Measurements from ENCODE around the gene HPCAL1.

HPCAL1 gene

DNA sequence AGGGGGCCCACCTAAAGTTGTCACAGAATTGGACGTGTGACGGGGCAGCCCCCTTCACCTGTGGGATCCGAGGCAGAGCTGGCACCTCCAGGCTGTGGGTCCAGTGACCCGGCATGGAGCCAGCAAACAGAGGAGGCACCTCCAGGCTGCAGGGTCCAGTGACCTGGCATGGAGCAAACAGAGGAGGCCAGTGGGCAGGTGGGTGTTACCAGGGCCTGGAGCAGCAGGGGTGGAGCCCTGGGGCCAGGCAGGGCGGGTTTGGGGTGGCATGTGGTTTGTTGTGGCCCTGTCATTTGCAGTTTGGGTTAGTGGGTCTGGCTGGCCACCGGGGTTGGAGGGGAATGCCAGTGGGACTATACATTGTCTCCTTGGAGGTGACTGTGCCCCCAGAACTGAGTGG, 68.2 kb downstream of the HPCAL1 start:
- DNase-seq (ENCODE audit: low read depth), result no peak

DNA sequence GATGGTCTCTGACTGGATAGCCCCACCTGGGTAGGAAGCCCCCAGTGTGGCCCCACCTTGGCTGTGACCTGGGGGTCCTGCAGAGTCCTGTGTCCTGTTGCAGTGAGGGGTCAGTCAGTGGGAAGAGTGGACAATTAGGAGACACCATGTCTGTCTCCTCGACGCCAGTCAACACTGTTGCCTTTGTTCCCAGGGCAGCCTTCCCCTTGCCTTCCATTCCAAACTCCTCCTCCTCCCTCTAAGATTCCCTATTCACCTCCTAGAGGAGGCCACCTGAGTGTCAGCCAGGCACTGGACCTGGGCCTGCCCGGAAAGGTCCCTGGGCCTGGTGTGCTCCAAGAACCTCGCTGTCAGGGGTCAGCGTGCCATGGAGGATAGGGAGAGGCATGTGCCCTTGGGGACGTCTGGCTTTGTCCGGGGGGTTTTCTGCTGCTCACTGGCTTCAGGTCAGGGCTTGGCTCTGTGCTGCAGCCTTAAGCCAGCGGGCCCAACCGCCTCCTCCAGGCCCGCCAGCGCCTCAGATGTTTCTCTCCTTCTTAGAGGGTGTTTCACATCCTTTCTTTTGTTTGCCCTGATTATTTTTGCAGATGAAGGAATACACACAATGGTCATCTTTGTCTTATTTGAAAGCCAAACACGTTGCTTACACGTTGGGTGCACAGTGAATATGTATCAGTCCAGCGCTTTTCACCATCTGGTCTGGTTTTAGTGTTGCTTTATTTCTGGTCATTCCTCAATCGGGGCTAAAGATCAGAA, 68.9 kb downstream of the HPCAL1 start:
- no peak for DNase-seq (ENCODE audit: low read depth)

DNA sequence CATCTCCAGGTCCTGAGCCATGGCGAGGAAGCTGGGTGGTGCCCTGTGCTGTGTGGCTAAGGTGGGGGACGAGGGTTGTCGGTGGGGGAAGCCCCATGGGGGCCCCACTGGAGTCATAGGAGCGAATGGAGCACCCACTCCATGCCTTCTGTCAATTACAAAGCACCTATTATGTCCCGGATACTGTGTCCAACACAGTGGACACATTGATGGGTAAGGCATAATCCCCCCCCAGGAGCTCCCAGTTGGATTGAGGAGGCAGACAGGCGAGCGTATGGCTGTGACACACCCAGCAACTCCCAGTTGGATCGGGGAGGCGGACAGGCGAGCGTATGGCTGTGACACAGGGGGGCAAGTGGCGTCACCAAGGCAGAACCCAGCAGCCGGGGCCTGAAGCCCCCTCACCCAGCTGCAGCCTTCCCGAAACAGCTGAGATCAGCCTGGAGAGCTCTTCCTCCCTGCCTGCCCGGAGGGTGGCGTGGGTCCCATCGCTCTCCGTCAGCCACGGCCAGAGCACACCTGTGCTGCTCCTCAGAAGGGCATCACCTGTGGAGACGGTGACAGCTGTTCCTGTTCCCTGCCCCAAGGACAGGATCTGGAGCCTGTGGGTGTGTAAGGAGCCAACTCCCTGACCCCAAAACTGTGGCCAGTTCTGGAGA, 69.6 kb downstream of the HPCAL1 start:
- no peak for DNase-seq (ENCODE audit: low read depth)

DNA sequence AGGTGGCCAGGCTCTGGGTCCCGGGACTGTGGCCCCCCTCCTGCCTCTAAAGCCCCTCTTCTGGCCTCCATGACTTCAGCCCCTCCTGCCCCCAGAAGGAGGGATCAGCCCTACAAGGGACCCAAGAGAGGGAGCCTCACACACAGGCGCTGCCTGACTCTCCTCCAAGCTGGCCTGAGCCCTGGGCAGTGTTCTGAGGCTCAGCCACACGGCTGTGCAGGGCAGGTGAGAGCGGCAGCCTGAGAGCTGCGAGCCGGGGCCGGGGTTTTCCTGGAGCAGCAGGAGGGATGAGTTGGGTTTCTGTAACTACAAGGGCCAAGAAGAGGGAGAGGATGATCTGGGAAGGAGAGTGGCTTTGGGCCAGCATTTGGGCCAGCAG, 70.1 kb downstream of the HPCAL1 start:
- DNase-seq (ENCODE audit: low read depth), result no peak

DNA sequence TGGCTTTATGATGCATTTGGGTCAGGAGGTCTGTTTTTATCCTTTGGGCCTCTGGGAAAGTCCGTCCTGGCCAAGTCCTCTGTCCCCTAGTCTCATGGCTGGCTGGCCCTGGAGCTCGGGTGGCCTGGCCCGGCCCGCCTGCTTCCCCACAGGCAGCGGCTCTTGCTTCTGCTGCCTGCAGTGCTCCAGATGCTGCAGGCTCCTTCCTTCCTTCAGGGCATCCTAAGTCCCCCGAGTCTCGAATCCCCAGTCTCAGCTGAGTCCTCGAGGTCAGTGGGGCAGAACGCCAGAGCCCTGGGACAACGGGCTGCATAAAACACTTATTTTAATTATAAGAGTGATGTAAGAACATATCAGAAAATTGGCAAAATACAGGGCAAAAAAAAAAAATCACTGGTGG, 71.2 kb downstream of the HPCAL1 start:
- no peak for DNase-seq (ENCODE audit: low read depth)

DNA sequence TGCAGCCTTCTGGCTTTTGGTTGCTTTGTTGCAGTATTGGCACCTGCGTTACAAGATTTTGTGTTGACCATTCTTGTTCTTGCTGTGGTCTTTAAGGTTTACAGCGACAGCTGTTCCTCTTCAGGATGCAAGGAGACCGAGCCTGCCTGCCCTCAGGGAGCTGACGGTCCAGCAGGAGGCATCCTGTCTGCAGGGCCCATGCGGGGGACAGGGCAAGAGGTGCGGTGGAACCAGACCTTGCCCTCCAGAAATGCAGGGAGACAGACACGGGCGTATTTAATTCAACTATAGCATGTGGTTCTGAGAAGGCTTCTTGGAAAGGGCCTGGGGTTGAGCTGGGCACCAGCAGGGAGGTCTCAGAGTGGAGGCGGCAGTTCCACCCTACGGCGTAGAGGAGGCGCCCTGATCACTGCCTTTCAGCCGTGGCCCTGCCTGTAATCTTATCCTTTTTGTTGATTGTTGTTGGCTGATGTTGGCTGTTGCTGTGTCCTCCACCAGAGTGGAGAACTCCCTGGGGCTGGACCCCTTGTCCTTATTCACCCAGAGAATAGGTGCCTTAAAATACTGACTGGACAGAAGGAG, 71.7 kb downstream of the HPCAL1 start:
- DNase-seq (ENCODE audit: low read depth), result no peak

DNA sequence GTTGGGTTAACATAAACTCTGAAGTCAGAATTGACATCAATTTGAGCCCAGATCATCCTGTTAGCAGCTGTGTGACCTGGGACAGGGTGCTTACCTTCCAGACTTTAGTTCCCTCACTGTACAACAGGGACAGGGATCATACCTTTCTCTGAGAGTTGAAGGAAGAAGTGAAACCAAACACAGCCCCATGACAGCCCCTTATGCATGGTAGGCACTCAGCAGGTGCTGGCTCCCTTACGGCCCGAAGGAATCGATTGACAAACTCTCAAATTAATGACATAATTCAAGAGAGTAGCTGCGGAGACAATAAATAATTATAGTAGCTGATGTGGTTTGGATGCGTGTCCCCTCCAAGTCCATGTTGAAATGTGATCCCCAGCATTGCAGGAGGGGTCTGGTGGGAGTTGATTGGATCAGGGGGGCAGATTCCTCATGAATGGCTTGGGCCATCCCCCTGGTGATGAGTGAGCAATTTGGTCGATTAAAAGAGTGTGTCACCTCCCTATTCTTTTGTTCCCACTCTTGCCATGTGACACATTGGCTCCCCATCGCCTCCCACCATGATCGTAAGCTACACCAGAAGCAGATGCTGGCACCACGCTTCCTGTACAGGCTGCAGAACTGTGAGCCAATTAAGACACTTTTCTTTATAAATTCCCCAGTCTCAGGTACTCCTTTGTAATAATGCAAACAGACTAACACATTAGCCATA, 73.0 kb downstream of the HPCAL1 start:
- no peak for DNase-seq (ENCODE audit: low read depth)

DNA sequence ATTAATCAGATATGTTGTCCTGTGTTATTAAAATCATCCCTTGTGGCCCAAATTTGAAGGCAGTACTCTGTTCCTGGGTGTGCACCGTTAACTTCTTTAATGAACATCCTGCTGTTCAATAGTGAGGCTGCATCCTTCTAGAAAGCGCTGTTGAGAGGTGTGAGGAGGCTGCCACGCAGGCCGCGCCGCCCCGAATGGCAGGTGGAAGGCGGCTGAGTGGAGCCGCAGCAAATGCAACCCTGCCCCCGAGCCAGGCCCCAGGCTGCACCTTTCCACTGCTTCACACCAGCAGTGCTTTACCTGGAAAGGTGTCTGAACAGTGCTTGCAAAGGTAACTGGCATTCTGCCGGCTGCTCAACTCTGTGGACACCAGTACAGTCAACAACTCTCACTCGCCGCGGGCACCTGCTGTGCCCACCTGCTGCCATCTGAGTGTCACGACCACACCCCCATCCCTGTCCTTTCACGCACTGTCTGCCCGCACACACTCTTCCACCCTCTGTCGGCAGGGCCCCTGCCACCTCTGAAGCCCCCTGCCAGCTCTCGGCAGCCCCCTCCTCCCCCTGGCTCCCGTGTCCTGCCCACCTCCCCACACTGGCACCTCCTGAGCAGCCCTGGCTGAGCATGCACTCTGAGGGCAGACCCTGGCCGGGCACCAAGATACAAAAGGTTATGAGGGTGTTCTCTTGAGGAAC, 74.5 kb downstream of the HPCAL1 start:
- DNase-seq (ENCODE audit: low read depth), result no peak

DNA sequence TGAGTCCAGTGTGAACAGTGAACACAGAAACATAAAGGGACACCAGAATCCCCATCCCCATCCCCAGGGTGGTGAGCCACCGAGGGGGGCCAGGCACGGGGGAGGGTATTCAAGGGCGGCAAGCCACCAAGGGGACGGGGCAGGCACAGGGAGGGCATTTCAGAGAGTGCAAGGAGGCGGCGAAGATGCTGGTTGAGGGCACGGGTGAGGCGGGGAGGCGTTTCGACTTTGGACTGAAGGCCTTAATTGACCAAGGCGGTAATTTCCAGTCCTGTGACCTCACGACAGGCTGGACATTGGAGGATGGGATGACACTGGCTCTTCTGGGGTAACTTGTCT, 75.0 kb downstream of the HPCAL1 start:
- DNase-seq (ENCODE audit: low read depth), result no peak

DNA sequence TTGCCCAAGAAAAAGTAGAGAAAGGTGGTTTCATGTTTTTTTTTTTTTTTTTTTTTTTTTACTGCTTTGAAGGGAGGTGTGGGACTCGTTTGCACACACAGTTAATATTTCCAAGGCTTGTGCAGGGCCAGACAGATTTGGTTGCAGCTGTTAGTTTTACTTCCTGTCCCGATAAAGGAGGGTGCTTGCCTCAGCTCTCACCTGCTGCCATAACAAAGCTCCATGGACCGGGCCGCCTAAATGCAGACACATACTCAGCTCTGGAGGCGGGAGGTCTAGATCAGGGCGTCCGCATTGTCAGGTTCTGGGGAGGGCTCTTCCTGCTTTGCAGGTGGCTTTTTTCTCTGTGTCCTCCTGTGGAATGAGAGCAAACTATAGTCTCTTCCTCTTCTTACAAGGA, 75.5 kb downstream of the HPCAL1 start:
- no peak for DNase-seq (ENCODE audit: low read depth)

DNA sequence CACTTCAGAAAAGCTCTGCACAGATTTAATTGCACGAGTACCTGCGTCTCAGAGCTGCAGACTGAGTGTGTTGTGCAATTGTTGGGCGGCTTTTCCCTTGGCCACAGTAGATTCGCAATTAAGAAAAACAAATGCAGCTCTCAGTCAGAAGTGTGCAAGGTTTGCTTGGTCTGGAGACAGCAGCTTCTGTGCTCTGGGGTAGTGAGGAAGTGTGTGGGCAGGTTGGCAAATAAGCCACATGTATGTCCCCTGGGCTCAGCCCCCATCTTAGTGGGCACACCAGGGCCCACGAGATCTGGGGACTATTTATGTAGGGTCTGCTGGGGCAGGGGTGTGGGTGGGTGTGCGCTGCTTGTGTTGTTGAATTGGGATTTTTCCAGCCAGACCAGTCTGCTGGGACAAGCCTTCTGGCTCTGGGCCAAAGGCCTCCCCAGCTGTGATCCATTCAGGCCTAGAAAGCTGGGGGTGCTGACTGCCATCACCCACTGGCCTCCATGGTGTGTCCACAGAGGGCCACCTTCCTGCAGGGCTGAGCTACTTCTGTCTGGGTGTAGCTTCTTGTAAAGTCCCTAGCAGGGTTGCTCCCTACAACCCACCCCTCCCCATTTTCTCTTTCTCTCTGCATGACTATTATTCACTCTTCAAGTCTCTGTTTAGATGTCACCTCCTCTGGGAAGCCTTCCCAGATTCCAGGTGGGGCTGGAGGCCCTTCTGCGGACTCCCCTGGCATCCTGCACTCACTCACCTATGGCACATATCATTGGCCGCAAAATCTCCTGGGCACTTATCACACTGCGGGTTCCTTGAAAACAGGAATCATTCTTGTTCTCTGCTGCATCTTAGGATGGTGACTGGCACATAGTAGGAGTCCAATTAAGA, 77.6 kb downstream of the HPCAL1 start:
- DNase-seq (ENCODE audit: low read depth), result peak; percentile 11

DNA sequence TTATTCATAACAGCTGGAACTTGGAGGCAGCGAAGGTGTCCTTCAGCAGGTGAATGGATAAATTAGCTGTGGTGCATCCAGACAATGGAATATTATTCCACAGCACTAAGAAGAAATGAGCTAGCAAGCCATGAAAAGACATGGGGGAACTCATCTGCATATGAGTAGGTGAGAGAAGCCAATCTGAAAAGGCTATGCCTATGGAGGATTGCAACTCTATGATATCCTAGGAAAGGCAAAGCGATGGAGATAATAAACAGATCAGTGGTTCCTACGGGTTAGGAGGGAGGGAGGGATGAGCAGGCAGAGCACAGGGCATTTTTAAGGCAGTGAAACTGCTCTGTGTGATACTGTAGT, 79.3 kb downstream of the HPCAL1 start:
- no peak for DNase-seq (ENCODE audit: low read depth)

DNA sequence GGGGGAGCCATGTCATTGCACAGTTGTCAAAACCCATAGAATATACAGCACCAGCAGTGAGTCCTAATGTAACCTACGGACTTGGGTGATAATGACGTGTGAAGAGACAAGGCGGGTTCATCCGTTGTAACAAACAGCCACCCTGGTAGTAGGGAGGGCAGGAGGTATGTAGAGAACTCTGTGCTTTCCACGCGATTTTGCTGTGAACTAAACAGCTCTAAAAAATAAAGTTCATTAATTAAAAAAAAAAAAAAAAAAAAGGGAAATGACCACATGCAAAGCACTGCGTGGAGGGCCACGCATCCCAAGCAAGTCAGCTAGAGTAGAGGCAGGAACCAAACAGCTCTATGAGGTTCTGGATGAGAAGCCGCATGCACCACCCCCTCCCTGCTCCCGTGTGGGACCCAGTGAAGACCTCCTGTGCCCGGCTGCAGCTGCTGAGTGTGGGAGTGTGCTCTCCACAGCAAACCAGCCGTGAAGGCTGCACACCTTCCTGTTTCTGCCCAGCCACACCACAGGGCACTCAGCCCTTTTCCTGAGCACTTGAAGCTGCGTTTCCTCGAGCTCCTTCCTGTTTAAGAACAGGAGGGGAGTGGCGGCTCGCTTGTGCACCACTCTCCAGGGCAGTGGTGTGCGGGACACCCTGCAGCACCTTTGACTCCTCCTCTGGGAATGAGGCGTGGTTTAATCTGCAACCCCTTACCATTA, 79.8 kb downstream of the HPCAL1 start:
- no peak for DNase-seq (ENCODE audit: low read depth)

DNA sequence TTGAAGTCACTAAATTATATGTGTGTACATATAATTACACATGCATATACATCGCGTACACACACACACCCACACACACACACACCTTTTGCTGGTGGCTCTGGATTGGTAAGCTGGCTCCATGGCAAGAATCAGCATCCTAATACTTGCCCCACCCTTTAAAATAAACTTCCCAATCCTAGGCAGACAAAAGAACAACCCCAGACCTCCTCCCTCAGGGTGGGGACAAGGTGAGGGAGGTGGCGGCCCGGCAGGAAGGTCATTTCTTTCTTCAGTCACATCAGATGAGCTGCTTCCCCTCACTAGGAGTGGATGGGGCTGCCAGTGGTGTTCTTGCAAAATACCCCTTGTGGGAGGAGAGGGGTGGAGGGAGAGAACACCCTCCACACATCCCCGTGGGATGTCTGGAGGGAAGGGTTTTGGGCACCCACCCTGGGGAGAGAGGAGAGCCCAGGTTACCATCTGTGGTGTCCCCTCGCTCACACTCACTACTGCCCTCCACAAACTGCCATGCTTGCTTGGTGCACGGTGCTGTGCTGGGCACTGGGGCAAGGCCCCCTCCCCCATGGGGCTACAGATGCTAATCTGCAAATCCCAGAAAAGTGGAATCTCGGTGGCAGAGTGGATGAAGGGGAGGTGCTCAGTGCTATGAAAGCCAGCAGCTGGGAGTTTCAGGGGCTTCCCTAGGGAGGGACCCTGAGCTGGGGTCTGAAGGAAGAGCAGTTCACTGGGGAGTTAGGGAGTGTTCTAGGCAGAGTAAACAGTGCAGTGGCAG, 81.4 kb downstream of the HPCAL1 start:
- no peak for DNase-seq (ENCODE audit: low read depth)

DNA sequence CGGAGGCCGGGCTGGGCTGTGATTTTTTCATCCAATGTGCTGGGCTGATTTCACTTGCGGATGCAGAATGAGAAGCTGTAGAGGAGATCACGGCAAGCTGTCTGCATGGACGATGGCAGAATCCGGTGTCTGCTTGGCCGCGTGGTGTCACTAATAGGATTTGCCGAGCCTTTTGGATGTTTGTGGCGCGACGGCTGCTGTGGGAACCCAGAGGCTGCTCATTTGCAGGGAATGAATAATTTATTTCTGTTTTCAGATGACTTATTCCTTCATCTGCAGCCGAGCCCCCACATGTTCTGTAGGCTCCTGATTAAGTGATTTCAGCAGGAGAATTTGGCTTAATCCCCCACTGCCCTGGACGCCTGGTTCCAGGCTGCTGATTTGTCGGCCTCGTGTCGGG, 82.8 kb downstream of the HPCAL1 start:
- no peak for DNase-seq (ENCODE audit: low read depth)

DNA sequence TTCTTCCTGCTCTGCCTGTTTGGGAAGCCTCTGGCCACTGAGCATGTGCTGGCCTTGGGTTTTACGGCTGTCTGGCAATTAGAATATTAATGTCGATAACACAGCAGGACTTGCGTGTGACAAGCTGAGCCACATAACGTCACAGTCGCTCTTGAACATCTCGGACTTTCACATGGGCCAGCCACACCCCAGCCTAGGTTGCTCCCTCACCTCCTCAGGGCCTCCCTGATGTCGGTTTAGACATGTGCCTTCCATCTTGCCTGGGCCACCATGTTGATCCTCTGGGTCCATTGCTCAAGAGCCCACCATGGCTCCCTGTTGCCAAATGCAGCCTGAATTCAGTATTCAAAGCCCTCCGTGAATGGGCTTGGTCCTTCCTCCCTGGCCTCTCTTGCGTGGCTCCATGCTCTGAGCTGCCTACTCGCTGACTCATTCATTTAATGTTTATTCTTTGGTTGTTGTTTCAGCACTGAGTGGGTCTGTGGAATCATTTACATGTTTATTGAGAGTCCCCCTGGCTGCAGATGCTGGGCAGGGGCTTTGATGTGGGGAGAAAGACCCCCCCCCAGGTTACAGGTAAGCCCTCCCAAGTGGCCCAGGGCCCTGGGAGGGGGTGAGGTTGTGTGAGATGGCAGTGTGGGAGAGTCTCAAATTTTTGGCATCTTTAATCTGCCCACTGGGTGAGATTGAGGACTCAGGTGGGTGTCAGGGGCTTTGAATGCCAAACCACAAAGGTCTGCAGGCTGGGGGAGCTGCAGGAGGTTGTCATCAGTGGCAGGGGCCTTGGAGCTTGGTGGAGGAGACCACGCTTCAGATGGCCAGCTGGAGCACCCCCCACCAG, 83.4 kb downstream of the HPCAL1 start:
- DNase-seq (ENCODE audit: low read depth), result peak; percentile 68

DNA sequence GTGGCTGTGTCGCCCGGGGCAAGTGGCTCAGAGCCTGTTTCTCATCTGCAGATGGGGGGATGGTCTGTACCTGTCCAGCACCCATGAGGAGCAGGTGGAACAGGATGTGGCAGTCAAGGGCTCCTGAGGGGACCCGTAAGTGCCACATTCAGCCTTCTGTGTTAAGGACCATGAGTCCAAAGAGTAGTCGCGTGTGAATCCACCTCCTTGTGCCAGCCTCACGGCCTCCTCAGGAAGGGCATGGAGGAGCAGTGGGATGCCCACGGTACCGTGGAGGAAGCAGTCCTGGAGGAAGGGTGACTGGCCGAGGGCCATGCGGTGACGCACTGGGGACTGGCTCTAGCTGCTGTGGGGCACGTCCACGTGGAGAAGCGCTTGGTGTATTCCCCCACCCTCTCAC, 84.3 kb downstream of the HPCAL1 start:
- no peak for DNase-seq (ENCODE audit: low read depth)

DNA sequence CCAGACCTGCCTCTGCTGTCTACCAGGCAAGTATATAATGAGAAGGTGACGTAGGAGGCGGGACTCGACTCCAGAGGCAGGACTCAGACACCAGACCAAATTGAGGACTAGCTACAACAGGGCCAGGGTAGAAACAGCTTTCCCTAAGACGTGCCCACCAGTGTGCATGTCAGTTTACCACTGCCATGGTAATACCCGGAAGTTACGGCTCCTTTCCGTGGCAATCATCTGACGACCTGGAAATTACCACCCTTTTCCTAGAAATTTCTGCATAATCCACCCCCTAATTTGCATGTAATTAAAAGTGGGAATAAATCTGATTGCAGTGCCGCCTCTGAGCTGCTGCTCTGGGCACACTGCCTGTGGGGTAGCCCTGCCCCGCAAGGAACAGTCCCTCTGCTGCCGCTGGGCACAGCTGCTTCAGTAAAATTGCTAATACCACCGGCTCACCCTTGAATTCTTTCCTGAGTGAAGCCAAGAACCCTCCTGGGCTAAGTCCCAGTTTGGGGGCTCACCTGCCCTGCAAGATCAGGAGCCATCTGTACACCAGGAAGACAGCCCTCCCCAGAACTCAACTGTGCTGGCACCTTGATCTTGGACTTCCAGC, 86.4 kb downstream of the HPCAL1 start:
- DNase-seq (ENCODE audit: low read depth), result no peak

DNA sequence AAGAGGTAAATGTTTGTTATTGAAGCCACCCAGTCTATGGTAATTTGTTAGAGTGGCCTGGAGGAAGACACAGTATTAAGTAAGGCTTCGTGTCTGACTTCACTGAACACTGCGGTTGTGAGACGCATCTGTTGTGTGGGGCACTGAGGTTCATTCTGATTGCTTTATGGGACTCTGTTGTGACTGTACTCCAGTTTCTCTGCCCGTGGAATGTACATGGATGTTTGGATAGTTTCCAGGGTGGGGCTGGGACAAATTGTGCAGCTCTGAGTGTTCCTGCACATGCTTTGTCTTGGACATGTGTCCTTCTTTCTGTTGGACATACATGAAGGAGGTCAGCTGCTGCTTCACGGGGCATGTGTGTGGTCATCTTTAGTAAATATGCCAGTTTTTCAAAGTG, 86.9 kb downstream of the HPCAL1 start:
- no peak for DNase-seq (ENCODE audit: low read depth)
